Activated CD4-positive, CD25-positive, alpha-beta regulatory T cell treated with anti-CD3 and anti-CD28 coated beads, Interleukin-2, amount 50 U/mL, for 72 hours (primary cell): ENCODE results near the gene GUCY2D.
"Not testable (repeated sequence)": the region's sequence is repeated elsewhere in the genome, so short reads cannot be mapped to it uniquely, and the experiment has no call there.

Experiments used
- DNase-seq: peaks from one replicate; pipeline ENCODE4 v3.0.0; 2021

The GUCY2D gene

GRCh38 chr17:8019166-8019565, 16.8 kb downstream of the GUCY2D start:
- DNase-seq = no peak

DNA sequence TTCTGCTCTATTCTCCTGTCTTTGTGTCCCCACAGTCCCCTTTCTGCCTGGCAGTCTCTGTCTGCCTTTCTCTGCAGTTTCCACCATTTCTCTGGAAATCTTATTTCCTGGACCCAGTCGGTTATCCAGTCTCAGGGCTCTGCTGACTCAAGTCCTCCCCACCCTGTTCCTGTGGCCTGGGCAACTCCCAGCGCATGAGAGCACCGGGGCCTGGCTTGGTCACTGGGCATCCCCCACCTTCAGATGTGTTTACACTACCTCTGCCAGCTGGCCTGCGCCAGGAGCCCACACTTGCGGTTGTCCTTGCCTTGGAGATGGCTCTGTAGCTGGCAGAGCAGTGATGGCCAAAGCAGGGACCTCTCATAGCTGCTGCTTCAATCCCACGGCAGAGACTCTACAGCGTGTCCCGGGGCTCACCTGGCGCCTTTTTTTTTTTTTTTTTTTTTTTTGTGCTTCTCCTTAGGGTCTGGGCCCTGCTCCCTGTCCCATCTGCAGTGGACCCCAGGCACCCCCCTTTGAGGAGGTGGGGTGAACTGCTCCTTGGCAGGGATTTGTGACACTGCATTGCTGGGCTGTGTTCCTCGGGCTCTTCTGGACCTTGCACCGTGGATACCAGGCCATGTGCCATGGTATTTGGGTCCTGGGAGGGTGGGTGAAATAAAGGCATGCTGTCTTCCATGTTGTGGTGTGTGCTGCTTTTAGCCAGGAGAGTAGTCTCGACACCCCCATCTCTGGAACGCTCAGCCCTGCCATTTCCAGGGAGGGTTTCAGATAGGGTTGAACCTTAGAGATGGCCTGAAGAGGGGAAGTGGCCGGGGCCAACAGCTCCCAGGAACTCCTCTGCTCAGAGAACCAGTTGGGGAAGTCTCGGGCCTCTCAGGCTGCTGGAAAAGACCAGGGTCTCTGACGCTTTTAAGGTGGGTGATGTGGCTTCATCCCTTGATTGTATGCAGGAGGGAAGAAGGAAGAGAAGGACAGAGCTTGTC, 17.5 kb downstream of the GUCY2D start:
- DNase-seq = no peak

- no peak for DNase-seq
Measured at GRCh38 chr17:8020776-8021564, 18.6 kb downstream of the GUCY2D start.

GRCh38 chr17:8021565-8022359, 19.3 kb downstream of the GUCY2D start:
- no peak for DNase-seq

DNA sequence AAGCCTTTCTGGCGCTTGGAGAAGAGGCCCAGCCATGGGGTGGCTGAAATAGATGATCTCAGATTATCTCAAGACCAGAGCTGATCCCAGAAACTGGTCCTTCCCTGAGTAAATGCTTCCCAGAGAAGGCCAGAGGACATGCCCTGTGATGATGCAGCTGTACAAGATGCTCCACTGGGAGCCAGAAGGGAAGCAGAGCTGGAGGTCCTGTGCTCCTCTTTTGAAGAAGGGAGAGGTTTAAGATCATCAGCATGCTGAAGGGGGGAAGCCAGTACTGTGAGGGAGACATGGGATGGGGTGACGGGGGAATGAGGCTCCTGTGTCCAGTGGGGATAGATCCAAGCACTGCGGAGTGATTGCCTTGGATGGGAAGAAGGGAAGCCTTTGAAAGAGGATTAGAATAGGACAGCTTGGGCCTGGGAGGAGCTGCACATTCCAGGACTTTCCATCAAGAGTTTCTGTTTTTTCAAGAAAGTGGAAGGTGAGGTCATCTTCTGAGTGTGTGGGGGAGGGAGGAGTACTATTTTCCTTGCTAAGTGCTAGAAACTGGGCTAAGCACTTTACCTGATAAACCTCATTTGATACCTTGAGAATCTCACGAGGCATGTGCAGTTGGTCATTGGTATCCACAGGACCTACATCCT, 20.1 kb downstream of the GUCY2D start:
- DNase-seq = no peak

DNA sequence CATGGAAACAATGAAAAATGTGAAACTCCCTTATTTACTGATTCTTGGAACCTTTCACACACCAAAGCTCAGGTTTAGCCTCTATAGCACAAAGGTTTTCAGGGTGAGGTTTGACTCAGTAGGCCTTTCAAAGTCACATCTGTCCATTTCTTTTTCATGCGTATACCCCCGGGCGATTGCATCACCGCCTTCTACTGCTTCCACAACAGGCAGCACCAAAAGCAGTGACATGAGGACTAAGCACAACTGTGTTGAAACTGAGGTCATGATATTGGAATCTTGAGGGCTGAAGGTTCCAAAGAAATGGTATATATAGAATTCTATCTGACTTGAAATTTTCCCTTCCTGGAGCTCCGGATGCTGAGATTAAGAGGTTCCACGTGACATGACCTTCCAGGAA, 21.7 kb downstream of the GUCY2D start:
- DNase-seq = not testable (repeated sequence)

DNA sequence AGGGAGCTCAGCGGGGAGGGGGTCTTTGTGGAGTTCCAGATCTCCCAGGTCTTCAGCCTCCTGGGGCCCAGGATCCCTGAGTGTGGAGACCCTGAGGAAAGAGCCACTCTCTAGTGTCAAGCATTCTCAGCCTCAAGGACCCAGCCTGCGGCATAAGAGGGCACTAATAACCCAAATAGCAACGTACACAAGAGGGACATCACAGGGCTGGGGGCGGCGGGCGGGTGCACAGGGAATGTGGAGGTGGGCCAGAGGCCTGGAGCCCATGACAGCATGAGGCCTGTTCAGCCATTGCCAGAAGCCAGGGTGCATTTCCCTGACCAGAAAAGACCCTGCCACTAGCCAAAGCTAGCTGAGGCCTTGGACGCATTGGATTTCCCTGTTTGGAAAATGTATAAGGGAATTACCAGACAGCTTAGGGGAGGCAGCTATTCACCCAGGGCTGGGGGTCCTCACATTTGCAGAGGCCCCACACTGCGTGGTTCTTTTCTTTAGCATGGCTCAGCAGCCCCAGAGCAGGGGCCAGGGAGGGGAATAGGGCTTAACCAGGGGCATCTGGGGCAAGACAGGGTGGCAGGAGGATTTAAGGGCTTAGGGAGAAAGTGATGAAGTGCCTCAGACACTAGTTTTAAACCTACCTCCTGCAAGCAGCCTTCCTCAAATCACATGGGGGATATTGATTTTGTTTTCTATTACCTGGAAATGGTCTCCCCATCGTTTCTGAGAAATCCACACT, 22.9 kb downstream of the GUCY2D start:
- no peak for DNase-seq

GRCh38 chr17:8029121-8029520, 26.7 kb downstream of the GUCY2D start:
- DNase-seq = no peak

GRCh38 chr17:8031261-8031661, 28.8 kb downstream of the GUCY2D start:
- no peak for DNase-seq

- DNase-seq = no peak
Measured at GRCh38 chr17:8031950-8032349, 29.5 kb downstream of the GUCY2D start.

DNA sequence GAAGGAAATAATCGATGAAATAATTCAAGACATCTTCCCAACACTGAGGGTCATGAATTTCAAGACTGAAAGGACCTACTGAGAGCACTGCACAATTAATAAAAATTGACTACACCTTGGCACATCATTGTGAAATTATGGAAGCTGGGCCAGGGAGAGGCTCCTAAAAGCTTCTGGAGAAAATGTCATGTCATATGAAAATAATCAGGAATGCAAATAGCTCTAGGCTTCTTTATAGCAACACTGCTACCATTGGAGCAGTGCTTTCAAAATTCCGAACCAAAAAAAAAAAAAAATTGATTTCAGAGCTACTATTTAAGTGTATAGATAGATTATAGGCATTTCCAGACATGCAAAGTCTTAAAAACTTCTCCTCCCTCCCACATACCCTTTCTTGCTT, 30.0 kb downstream of the GUCY2D start:
- DNase-seq = no peak

DNA sequence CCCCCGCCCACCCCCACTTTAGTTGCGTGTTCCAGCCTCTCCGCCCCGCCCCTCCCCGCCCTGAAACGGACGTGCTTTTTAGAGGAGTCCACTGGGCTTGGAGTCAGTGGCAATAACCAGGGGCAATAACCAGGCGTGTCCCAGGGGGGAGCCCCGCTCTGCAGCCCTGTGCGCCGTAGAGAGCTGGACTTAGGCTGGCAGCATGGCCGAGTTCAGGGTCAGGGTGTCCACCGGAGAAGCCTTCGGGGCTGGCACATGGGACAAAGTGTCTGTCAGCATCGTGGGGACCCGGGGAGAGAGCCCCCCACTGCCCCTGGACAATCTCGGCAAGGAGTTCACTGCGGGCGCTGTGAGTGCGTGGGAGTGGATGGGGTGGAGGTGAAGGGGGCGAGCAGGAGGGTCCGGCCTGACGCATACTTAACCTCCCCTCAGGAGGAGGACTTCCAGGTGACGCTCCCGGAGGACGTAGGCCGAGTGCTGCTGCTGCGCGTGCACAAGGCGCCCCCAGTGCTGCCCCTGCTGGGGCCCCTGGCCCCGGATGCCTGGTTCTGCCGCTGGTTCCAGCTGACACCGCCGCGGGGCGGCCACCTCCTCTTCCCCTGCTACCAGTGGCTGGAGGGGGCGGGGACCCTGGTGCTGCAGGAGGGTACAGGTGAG, 36.7 kb downstream of the GUCY2D start, which contains the start of gene ALOX15B:
Gene ALOX15B (plus strand): TSS at position 106 of the 657 bp plus-strand sequence. CDS start 97 bp downstream, at position 203.
- no peak for DNase-seq

DNA sequence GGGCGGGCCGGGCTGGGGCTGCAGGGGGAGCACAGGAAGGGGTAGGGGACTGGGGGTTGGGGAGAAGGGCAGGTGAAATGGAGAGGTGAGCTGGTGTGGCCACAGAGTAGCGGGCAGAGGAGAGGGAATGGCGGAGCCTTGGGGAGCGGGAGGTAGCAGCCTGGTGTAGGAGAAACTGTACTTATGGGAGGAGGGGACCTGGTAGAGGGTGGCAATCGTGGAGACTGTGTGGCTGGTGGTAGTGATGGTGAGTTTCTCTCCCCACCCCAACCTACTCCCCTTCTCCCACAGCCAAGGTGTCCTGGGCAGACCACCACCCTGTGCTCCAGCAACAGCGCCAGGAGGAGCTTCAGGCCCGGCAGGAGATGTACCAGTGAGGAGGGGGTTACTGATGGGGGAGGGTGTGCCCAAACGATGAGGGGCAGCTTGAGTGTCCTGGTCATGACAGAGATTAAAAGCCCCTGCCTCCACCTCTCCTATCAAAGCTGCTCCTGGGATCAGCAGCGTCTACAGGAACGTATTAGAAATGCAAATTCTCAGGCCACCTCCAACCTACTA, 37.3 kb downstream of the GUCY2D start:
- DNase-seq = no peak

DNA sequence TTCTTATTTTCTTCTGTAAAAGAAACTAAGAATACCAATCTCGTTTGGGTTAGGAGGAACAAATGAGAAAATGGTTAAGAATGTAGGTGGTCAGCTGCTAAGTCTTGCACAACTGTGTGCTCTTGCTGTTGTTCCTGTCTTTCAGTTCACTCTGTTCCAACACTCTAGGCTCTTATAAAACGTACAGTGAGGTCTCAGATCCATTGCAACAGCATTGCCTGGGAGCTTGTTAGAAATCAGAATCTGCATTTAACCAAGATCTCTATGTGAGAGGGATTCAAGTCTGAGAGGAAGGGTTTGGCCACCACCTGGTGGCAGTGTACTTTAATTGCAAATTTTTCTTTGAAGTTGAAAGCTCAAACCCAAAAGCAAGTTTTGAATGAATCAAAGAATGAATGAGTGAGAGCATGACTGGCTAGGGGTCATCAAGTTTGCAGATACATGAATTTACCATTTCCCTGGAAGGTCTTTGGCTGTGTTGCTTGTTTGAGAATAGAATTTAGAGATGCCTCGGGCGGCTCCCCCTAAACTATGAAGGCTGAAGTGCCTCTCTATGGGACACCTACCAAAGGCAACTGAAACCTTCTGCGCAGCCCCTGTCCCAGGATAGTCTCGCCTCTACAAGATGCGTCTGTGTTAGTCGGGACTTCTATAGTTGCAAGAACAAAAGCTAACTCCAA, 39.0 kb downstream of the GUCY2D start:
- no peak for DNase-seq

- no peak for DNase-seq
Measured at GRCh38 chr17:8041979-8042378, 39.6 kb downstream of the GUCY2D start.

- DNase-seq = no peak
Measured at GRCh38 chr17:8044819-8045810, 42.7 kb downstream of the GUCY2D start.

GRCh38 chr17:8046306-8046928, 44.0 kb downstream of the GUCY2D start:
- no peak for DNase-seq
